ENCODE measurements around the gene SMAD7.

Gene SMAD7

GRCh38 chr18:48959921-48960920 is 9.5 kb upstream of the SMAD7 start:
- DNase-seq (ENCODE audit: low spot score): no peak

GRCh38 chr18:48959551-48959920 is 8.8 kb upstream of the SMAD7 start:
- no peak for DNase-seq (ENCODE audit: low spot score)

- no peak for DNase-seq (ENCODE audit: low spot score)
Observed at GRCh38 chr18:48958951-48959350, 8.2 kb upstream of the SMAD7 start.

- DNase-seq (ENCODE audit: low spot score): no peak
Observed at GRCh38 chr18:48957616-48958015, 6.9 kb upstream of the SMAD7 start.

GRCh38 chr18:48957136-48957535 is 6.4 kb upstream of the SMAD7 start:
- no peak for DNase-seq (ENCODE audit: low spot score)

- no peak for DNase-seq (ENCODE audit: low spot score)
Observed at GRCh38 chr18:48956356-48956755, 5.6 kb upstream of the SMAD7 start.

GRCh38 chr18:48955830-48956261 is 5.1 kb upstream of the SMAD7 start:
- no peak for DNase-seq (ENCODE audit: low spot score)

- DNase-seq (ENCODE audit: low spot score): no peak
Observed at GRCh38 chr18:48954886-48955819, 4.4 kb upstream of the SMAD7 start.

- DNase-seq (ENCODE audit: low spot score): no peak
Observed at GRCh38 chr18:48953104-48953706, 2.4 kb upstream of the SMAD7 start.

GRCh38 chr18:48952287-48953103 is 1.7 kb upstream of the SMAD7 start:
- peak; percentile 90 for DNase-seq (ENCODE audit: low spot score)

GRCh38 chr18:48951448-48952286 is 902 bp upstream of the SMAD7 start:
- peak; percentile 89 for DNase-seq (ENCODE audit: low spot score)

- no peak for DNase-seq (ENCODE audit: low spot score)
Observed at GRCh38 chr18:48949606-48950535, 894 bp downstream of the SMAD7 start.

- DNase-seq (ENCODE audit: low spot score): no peak
Observed at GRCh38 chr18:48949050-48949605, 1.6 kb downstream of the SMAD7 start.

GRCh38 chr18:48948112-48949049 is 2.4 kb downstream of the SMAD7 start:
- DNase-seq (ENCODE audit: low spot score): no peak

GRCh38 chr18:48947560-48947959 is 3.2 kb downstream of the SMAD7 start:
- DNase-seq (ENCODE audit: low spot score): no peak

GRCh38 chr18:48947092-48947491 is 3.7 kb downstream of the SMAD7 start:
- no peak for DNase-seq (ENCODE audit: low spot score)

GRCh38 chr18:48946329-48946835 is 4.4 kb downstream of the SMAD7 start:
- no peak for DNase-seq (ENCODE audit: low spot score)

- DNase-seq (ENCODE audit: low spot score): no peak
Observed at GRCh38 chr18:48945953-48946217, 4.9 kb downstream of the SMAD7 start.
